Measurements from ENCODE around the gene AP5Z1. TPM values are rescaled to one million over a fixed set of nuclear protein-coding genes. Genes with fewer than 3 reads are reported as not detected.

The AP5Z1 gene
- total RNA-seq, 1 experiment from 2014 or later = 38.3 TPM

DNA sequence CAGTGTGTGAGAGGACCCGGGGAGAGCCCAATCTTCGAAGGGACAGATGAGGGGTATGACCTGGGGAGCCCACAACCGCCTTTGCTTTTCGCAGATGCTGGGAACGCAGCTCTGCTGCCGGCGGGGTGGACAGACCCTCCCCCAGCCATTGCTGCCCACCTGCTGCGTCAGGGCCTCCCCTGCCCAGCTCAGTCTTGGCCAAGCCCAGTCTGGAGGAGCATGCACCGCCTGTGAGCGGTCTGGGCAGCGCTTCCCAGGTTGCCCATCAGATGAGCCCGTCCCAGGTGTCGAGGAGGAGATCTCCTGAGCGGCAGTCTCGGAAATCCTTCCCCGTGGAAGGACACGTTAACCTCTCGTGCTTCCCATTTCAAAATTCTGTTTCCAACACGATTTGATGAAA lies 17.3 kb upstream of the AP5Z1 start:
- Histone ChIP-seq H3K56ac (ENCODE audit: insufficient read length, low read depth, low read length) (no peak overlapping the region), H3T11ph (ENCODE audit: low read length) (no peak overlapping the region), H2BK15ac (ENCODE audit: low read depth, low read length) (no peak overlapping the region), H3K23me2 (ENCODE audit: insufficient read length, low read depth, low read length, poor library complexity, severe bottlenecking) (no peaks in the 10 kb centered on the region), H3K79me1 (ENCODE audit: insufficient read depth, low read depth, low read length, poor library complexity, severe bottlenecking) (no peaks in the 10 kb centered on the region), H3K18ac (ENCODE audit: insufficient read length, low read depth, low read length) (no peak overlapping the region), H3K4me1 (ENCODE audit: insufficient read depth, low read length) (no peaks in the 10 kb centered on the region), H3K27ac (ENCODE audit: insufficient read length, low read depth, low read length) (no peak overlapping the region), H2AK5ac (ENCODE audit: insufficient read length, low read length) (no peak overlapping the region), H3K14ac (ENCODE audit: insufficient read depth, low read length) (no peak overlapping the region), H2BK20ac (ENCODE audit: low read depth, low read length, poor library complexity, severe bottlenecking) (no peak overlapping the region), H2BK12ac (ENCODE audit: insufficient read length, low read depth, low read length) (no peak overlapping the region), H2BK5ac (ENCODE audit: insufficient read length, low read length) (no peak overlapping the region), H3K79me2 (ENCODE audit: insufficient read depth, low read length) (no peaks in the 10 kb centered on the region), H3K4me2 (ENCODE audit: insufficient read depth, insufficient read length, low read length) (no peak overlapping the region), H3K9me3 (ENCODE audit: control insufficient read depth, low read depth, low read length) (no peaks in the 10 kb centered on the region), H3K27me3 (ENCODE audit: insufficient read depth, low read length) (no peaks in the 10 kb centered on the region), H4K5ac (ENCODE audit: insufficient read length, low read depth, low read length) (no peak overlapping the region), H2BK120ac (ENCODE audit: low read depth, low read length, poor library complexity, severe bottlenecking) (no peak overlapping the region), H4K91ac (ENCODE audit: insufficient read length, low read depth, low read length) (no peak overlapping the region), H4K20me1 (ENCODE audit: control insufficient read depth, insufficient read depth, insufficient read length) (no peaks in the 10 kb centered on the region), H3K9ac (ENCODE audit: extremely low read depth, insufficient read length, low read length) (no peak overlapping the region), H3K4ac (ENCODE audit: low read depth, low read length) (no peak overlapping the region), H2AFZ (ENCODE audit: low read length) (no peak overlapping the region), H3K23ac (ENCODE audit: insufficient read length, low read depth, low read length) (no peak overlapping the region), H4K8ac (replicated peaks; ENCODE audit: insufficient read length, low read depth, low read length) (no peak overlapping the region)
- no CpG with 5 or more reads among the region's 19 CpGs for WGBS (ENCODE audit: extremely low coverage, insufficient read length, low lambda C conversion rate)
- TF ChIP-seq, protein P1, sequence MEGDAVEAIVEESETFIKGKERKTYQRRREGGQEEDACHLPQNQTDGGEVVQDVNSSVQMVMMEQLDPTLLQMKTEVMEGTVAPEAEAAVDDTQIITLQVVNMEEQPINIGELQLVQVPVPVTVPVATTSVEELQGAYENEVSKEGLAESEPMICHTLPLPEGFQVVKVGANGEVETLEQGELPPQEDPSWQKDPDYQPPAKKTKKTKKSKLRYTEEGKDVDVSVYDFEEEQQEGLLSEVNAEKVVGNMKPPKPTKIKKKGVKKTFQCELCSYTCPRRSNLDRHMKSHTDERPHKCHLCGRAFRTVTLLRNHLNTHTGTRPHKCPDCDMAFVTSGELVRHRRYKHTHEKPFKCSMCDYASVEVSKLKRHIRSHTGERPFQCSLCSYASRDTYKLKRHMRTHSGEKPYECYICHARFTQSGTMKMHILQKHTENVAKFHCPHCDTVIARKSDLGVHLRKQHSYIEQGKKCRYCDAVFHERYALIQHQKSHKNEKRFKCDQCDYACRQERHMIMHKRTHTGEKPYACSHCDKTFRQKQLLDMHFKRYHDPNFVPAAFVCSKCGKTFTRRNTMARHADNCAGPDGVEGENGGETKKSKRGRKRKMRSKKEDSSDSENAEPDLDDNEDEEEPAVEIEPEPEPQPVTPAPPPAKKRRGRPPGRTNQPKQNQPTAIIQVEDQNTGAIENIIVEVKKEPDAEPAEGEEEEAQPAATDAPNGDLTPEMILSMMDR (conservative IDR thresholded peaks at IDR 0.05) = no peak
- DNase-seq = no peak
- no peaks in the 10 kb centered on the region for H3K4me1 Mint-ChIP-seq
- no peak overlapping the region for H3K27ac Mint-ChIP-seq
- peaks cover 2% of the 10 kb centered on the region; the same call in 1 of the 2 replicates for H3K27me3 Mint-ChIP-seq (ENCODE audit: low read depth)
- no peak overlapping the region for H3K4me3 Mint-ChIP-seq
- no peaks in the 10 kb centered on the region for H3K9me3 Mint-ChIP-seq
- peaks cover 14 to 21% (median 19%) of the 10 kb centered on the region in 3 experiments; a peak in 6 of 7 replicates for H3K36me3 Mint-ChIP-seq (ENCODE audit: insufficient read depth in 1 of 3, low read depth in 3 of 3)

Data from H9 (cell line).